ENCODE measurements around the gene SYNE4. TPM values are rescaled to one million over a fixed set of nuclear protein-coding genes. Genes with fewer than 3 reads are reported as not detected.

SYNE4 gene
- polyA plus RNA-seq, 1 of the 3 experiments (the other 2 are of a cell fraction) = 0.48 TPM

GRCh38 chr19:35990771-35991730 lies 17.6 kb downstream of the SYNE4 start:
- no peak for TF ChIP-seq CHD2 (IDR thresholded peaks at IDR 0.05; ENCODE audit: low read length, partially characterized antibody)
- TF ChIP-seq MXI1 (IDR thresholded peaks at IDR 0.05; ENCODE audit: low read depth, low read length) = no peak
- no peak for TF ChIP-seq CTCF (IDR thresholded peaks at IDR 0.05)
- no peak for TF ChIP-seq ZBTB33 (IDR thresholded peaks at IDR 0.05; ENCODE audit: borderline replicate concordance, low read depth)
- no peak for TF ChIP-seq PBX3 (IDR thresholded peaks at IDR 0.05)
- no peak for TF ChIP-seq JUND (IDR thresholded peaks at IDR 0.05)
- TF ChIP-seq EP300 (IDR thresholded peaks at IDR 0.05; ENCODE audit: borderline replicate concordance in 1 of 2, low read depth in 1 of 2, low read length in 1 of 2) = no peak
- no peak for TF ChIP-seq NRF1 (IDR thresholded peaks at IDR 0.05; ENCODE audit: low read depth, low read length)
- no peak for TF ChIP-seq EZH2phosphoT487 (IDR thresholded peaks at IDR 0.05; ENCODE audit: borderline replicate concordance, low read depth)
- TF ChIP-seq FOXJ3 (CRISPR knock-in tag; IDR thresholded peaks at IDR 0.05) = no peak
- no peak for TF ChIP-seq GATA2 (CRISPR knock-in tag; IDR thresholded peaks at IDR 0.05)
- no peak for TF ChIP-seq FOSL2 (IDR thresholded peaks at IDR 0.05; ENCODE audit: borderline replicate concordance, low read depth)
- no peak for TF ChIP-seq RXRA (IDR thresholded peaks at IDR 0.05; ENCODE audit: borderline replicate concordance, low read depth)
- TF ChIP-seq NFIC (IDR thresholded peaks at IDR 0.05; ENCODE audit: borderline replicate concordance) = no peak
- H2AFZ ChIP-seq (ENCODE audit: low read depth) = no peak overlapping the region
- no peaks in the 10 kb centered on the region for H3K9me2 ChIP-seq
- peaks cover 2 to 10% of the 10 kb centered on the region in 2 experiments; a peak in 1 of 4 replicates for H3K4me1 ChIP-seq (ENCODE audit: control insufficient read depth in 1 of 2, insufficient read depth in 2 of 2, low read depth in 1 of 2, low read length in 1 of 2)
- ChIA-PET CTCF (interaction anchor here (1.0 kb wide), 1 partner anchor 24 kb away, joined by 3 read pairs; no protein-coding TSS in a partner anchor), POLR2A (no interaction called here)
- no peaks in the 10 kb centered on the region for H3K9me3 ChIP-seq
- no peaks in the 10 kb centered on the region for H3F3A ChIP-seq (replicated peaks; ENCODE audit: insufficient read depth)
- H3K79me2 ChIP-seq (ENCODE audit: insufficient read depth) = peaks cover 10% of the 10 kb centered on the region
- no peaks in the 10 kb centered on the region for H4K20me1 ChIP-seq (ENCODE audit: insufficient read depth)
- WGBS (ENCODE audit: low lambda C conversion rate) = 68% methylated on average over 10 of the region's 10 CpGs
- no peak overlapping the region for H3K4me3 ChIP-seq (ENCODE audit: low read depth in 2 of 2, low read length in 1 of 2)
- no peak for DNase-seq
- no peak overlapping the region for H3K27ac ChIP-seq (ENCODE audit: low read depth in 2 of 2, low read length in 1 of 2)
- no peaks in the 10 kb centered on the region for H3K36me3 ChIP-seq (replicated peaks in 1 of 2; ENCODE audit: control insufficient read depth in 1 of 2, insufficient read depth in 2 of 2, low read length in 1 of 2)
- no peak overlapping the region for H3K9ac ChIP-seq
- no peak overlapping the region for H3K4me2 ChIP-seq
- H3K27me3 ChIP-seq (ENCODE audit: insufficient read depth) = peaks cover 3% of the 10 kb centered on the region; the same call in 1 of the 2 replicates
